ENCODE measurements around the gene PTGES.

PTGES gene

DNA sequence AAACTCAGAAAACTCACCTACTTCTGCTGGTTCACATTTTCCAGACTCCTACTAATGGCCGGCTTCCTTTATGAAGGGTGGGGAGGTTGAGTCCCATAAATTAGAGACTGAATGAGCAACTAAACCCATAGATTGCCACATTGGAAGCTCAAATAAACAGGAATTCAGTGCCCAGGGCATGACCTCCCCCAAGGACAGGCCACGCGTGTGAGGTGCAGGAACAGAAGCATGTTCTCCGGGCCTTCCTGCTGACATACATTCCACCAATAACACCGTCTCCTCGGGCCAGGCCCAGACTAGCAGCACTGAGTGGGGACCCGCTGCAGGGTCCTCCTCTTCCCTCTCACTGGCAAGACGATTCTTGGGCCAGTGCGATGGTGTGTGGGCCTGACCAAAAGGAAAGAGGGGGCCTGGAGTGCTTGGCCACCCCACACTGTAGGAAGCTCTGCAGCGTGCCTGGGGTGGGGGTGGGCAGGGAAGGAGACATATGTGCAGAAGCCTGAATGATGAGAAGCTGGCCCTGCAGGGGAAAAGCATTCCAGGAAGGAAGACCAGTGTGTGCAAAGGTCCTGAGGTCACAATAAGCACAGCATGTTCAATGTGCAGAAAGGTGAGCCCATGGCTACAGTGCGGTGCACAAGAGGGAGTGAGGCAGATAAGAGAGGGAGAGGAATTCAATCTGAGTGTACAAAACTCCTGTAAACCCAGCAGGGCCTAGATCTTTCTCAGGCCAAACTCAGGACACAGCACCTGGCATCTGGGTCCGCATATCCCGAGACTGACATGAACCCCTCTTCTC lies 12.0 kb downstream of the PTGES start:
- TF ChIP-seq, protein P1, sequence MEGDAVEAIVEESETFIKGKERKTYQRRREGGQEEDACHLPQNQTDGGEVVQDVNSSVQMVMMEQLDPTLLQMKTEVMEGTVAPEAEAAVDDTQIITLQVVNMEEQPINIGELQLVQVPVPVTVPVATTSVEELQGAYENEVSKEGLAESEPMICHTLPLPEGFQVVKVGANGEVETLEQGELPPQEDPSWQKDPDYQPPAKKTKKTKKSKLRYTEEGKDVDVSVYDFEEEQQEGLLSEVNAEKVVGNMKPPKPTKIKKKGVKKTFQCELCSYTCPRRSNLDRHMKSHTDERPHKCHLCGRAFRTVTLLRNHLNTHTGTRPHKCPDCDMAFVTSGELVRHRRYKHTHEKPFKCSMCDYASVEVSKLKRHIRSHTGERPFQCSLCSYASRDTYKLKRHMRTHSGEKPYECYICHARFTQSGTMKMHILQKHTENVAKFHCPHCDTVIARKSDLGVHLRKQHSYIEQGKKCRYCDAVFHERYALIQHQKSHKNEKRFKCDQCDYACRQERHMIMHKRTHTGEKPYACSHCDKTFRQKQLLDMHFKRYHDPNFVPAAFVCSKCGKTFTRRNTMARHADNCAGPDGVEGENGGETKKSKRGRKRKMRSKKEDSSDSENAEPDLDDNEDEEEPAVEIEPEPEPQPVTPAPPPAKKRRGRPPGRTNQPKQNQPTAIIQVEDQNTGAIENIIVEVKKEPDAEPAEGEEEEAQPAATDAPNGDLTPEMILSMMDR (conservative IDR thresholded peaks at IDR 0.05; ENCODE audit: low read length): no peak
- no peak for DNase-seq (ENCODE audit: low read depth)
- no peak overlapping the region for H3K4me3 ChIP-seq (ENCODE audit: low read length)

- TF ChIP-seq, protein P1 (conservative IDR thresholded peaks at IDR 0.05; ENCODE audit: low read length): no peak
- no peak overlapping the region for H3K4me3 ChIP-seq (ENCODE audit: low read length)
- no peak for DNase-seq (ENCODE audit: low read depth)
These were observed 12.7 kb downstream of the PTGES start for GRCh38 chr9:129740174-129740573.

GRCh38 chr9:129739432-129739831 lies 13.4 kb downstream of the PTGES start:
- DNase-seq (ENCODE audit: low read depth): no peak
- TF ChIP-seq, protein P1 (conservative IDR thresholded peaks at IDR 0.05; ENCODE audit: low read length): no peak

GRCh38 chr9:129737479-129738274 lies 15.2 kb downstream of the PTGES start:
- DNase-seq (ENCODE audit: low read depth): peak; percentile 60
- TF ChIP-seq, protein P1 (conservative IDR thresholded peaks at IDR 0.05; ENCODE audit: low read length): peak; percentile 78
- peak overlapping the region; percentile 60 for H3K4me3 ChIP-seq (ENCODE audit: low read length)

More at GRCh38 chr9:129739432-129739831, 13.4 kb downstream of the PTGES start:
- H3K4me3 ChIP-seq (ENCODE audit: low read length): no peak overlapping the region

DNA sequence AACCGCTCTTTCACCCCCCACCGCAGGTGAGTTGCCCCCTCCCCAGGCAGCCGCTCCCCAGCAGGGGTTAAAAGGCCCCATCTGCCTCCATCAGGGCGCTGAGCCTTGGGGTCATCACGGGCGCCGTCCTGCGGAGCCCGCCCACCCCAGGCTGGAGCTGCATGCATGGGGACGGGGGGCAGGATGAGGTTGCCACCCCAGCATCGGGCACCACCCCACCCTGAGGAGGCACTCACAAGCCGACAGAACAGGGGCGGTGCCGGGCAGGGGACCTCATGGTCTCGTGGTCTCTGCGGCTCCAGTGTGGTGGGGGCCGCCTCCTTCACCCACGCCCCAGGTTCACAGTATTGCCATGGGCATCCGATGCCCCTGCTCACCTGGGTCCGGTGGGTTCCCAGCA lies 16.5 kb downstream of the PTGES start:
- TF ChIP-seq, protein P1 (conservative IDR thresholded peaks at IDR 0.05; ENCODE audit: low read length): no peak
- H3K4me3 ChIP-seq (ENCODE audit: low read length): no peak overlapping the region
- DNase-seq (ENCODE audit: low read depth): no peak

DNA sequence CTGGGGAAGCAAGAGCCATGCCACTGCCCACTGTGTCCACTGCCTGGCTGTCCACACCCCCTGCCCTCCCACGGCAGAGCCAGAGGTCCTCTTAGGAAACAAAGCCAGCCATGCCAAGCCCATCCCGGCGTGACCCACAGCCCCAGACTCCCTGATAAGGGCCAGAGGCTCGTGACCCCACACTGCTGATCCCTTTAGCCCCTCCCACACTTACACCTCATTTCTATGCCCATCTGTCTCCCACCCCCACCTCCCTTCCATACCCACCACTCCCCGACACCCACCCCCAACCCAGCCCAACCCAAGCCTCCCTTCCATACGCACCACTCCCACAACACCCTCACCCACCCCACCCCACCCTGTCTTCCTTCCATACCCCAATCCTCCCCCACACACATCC lies 17.3 kb downstream of the PTGES start:
- TF ChIP-seq, protein P1 (conservative IDR thresholded peaks at IDR 0.05; ENCODE audit: low read length): no peak
- no peak for DNase-seq (ENCODE audit: low read depth)
- H3K4me3 ChIP-seq (ENCODE audit: low read length): no peak overlapping the region

DNA sequence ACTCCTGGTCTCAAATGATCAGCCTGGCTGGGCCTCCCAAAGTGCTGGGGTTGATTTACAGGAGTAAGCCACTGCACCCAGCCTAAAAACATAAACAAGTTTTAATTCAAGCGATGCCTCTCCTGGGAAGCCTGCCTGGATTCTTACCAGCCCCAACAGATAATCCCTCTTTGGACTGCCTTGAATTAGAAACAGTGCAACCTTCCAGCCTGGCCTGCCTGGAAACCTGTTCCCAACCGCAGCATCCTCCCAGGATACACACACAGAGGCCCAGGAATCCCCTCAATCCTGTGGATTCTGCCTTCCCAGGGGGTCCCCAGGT lies 19.2 kb downstream of the PTGES start:
- no peak overlapping the region for H3K4me3 ChIP-seq (ENCODE audit: low read length)
- DNase-seq (ENCODE audit: low read depth): no peak
- TF ChIP-seq, protein P1 (conservative IDR thresholded peaks at IDR 0.05; ENCODE audit: low read length): no peak

Measured in AG10803 (cell line).